ENCODE measurements around the gene VTI1A. TPM values are rescaled to one million over a fixed set of nuclear protein-coding genes. Genes with fewer than 3 reads are reported as not detected.

Gene VTI1A
- total and polyA plus RNA-seq, 2 of the 13 experiments (the other 11 are each of a cell fraction or from before 2014, with no cell fraction given): 11.7 to 32.7 TPM

DNA sequence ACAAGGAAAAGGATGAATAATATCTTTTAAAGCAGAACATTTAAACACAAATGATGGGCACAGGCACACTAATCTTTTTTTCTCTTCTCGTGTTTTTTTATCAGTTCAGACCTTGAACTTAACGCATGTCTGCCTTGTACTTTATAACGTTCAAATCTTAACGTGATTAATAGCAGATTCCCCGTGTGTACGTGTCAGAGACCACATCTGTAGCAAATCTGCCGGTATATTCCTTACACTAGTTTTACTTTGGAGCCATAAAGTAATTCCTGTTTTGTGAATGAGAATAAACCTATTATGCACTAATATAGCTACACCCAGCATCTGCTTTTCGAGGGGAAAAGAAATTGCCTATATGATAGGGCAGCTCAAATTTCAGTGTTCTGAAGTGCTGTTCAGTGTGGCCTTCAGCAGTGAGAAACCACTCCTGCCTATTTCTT is 337.0 kb downstream of the VTI1A start (continued):
- TF ChIP-seq ZNF280B (CRISPR knock-in tag; IDR thresholded peaks at IDR 0.05; ENCODE audit: borderline replicate concordance) (no peak), RBM39 (IDR thresholded peaks at IDR 0.05; ENCODE audit: low read depth, low read length, poor library complexity, severe bottlenecking) (no peak), ZNF280D (CRISPR knock-in tag; IDR thresholded peaks at IDR 0.05) (no peak), U2AF2 (IDR thresholded peaks at IDR 0.05; ENCODE audit: low read depth, low read length) (no peak)
- TF ChIP-seq, protein P1, sequence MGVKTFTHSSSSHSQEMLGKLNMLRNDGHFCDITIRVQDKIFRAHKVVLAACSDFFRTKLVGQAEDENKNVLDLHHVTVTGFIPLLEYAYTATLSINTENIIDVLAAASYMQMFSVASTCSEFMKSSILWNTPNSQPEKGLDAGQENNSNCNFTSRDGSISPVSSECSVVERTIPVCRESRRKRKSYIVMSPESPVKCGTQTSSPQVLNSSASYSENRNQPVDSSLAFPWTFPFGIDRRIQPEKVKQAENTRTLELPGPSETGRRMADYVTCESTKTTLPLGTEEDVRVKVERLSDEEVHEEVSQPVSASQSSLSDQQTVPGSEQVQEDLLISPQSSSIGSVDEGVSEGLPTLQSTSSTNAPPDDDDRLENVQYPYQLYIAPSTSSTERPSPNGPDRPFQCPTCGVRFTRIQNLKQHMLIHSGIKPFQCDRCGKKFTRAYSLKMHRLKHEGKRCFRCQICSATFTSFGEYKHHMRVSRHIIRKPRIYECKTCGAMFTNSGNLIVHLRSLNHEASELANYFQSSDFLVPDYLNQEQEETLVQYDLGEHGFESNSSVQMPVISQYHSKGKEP (CRISPR knock-in tag; IDR thresholded peaks at IDR 0.05): no peak
- TF ChIP-seq, protein P2, sequence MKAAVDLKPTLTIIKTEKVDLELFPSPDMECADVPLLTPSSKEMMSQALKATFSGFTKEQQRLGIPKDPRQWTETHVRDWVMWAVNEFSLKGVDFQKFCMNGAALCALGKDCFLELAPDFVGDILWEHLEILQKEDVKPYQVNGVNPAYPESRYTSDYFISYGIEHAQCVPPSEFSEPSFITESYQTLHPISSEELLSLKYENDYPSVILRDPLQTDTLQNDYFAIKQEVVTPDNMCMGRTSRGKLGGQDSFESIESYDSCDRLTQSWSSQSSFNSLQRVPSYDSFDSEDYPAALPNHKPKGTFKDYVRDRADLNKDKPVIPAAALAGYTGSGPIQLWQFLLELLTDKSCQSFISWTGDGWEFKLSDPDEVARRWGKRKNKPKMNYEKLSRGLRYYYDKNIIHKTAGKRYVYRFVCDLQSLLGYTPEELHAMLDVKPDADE (CRISPR knock-in tag; IDR thresholded peaks at IDR 0.05): no peak

Data from HepG2 (cell line).